DMS153 treated with DMSO at 0.1 percent for 48 hours (cell line): Measurements from ENCODE around the gene ETNK2.

Source experiments
- DNase-seq: peaks from one replicate; lab custom pipeline; 2025; ENCODE audit not compliant: unreplicated experiment; lab: John Stamatoyannopoulos, UW

The ETNK2 gene

GRCh38 chr1:204127597-204128242 lies 24.1 kb downstream of the ETNK2 start:
- DNase-seq = peak; percentile 83

DNA sequence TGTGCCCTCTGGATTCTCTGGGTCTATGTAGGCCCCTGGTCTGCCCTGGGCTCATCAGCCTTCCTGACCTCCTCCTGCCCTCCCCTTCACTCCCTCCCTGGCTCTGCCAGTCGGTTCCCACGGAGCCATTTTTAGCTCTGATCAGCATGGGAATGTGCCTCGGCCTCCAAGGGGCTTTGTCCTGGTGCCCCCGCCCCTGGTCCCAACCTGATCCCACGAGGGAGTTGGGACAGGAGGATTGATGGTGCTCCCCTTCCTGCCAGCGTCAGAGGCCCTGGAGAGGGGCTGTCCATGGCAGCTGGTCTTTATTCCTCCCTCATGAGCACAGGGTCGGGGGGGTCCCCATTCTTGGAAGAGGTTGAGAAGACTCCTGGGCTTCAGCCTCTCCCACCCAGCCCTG lies 24.9 kb downstream of the ETNK2 start:
- DNase-seq = no peak

DNA sequence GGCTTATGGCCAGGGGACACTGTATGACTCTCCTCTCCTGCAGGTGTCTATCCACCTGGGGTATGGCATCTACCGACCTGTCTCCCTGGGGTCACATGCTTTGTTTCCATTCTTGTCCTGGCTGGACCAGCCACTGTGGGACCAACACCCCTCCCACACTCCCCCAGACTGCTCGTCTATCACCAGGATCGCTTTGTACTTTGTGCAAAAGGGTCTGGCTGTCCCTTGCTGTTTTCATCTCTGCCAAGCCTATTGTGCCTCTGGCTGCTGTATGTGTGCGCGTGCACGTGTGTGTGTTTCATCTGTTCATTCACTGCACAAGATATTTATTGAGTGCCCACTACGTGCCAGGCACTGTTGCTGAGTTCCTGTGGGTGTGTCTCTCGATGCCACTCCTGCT lies 25.5 kb downstream of the ETNK2 start:
- DNase-seq = no peak

DNA sequence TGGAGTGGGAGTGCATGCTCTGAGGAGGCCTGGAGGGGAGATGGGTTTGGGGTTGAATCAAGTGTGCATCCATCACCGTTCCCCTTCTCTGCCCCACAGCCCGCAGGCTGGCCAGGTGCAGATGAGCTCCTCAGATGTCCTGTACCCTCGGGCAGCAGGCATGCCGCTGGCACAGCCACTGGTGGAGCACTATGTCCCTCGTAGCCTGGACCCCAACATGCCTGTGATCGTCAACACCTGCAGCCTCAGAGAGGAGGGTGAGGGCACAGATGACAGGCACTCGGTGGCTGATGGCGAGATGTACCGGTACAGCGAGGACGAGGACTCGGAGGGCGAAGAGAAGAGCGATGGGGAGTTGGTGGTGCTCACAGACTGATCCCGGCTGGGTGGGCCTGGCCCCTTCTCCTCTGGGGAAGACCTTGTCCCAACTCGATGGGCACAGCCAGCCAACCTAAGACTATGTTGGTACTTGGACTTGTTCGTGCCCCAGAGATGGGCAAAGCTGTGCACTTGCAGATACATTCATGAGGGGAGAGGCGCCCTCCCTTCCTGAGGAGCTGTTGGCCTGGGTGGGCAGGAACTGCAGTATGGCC lies 26.0 kb downstream of the ETNK2 start:
- no peak for DNase-seq

- DNase-seq = no peak
These were observed 27.2 kb downstream of the ETNK2 start for GRCh38 chr1:204124639-204125038.

GRCh38 chr1:204123376-204123775 lies 28.5 kb downstream of the ETNK2 start:
- no peak for DNase-seq

DNA sequence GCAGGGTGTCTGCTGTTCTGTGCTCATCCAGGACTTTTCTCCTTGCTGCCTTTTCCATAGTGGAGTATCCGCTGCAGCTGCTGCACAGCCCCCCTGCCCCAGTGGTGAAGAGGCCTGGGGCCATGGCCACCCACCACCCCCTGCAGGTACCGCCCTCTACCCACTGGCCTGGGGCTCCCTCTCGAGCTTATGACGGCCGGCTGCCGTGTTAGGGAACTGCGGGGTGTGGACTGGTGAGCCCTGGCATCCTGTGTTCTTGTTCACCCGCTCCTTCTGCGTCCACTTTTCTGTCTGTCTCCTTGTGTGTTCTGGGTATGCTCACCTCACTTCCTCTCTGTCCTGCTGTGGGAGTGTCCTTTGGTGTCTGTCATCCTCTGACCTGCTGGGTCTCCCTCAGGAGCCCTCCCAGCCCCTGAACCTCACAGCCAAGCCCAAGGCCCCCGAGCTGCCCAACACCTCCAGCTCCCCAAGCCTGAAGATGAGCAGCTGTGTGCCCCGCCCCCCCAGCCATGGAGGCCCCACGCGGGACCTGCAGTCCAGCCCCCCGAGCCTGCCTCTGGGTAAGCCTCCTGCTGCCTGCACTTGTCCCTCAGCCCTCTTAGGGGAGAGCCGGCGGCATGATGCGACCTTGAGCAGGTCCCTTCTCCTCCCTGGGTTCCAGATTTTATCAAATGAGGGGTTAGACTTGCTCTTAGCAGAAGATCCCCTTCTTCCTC lies 29.8 kb downstream of the ETNK2 start:
- DNase-seq = no peak

- DNase-seq = no peak
These were observed 35.3 kb downstream of the ETNK2 start for GRCh38 chr1:204116539-204116938.

GRCh38 chr1:204115116-204115515 lies 36.7 kb downstream of the ETNK2 start:
- DNase-seq = no peak

- DNase-seq = no peak
These were observed 37.2 kb downstream of the ETNK2 start for GRCh38 chr1:204114606-204115005.

DNA sequence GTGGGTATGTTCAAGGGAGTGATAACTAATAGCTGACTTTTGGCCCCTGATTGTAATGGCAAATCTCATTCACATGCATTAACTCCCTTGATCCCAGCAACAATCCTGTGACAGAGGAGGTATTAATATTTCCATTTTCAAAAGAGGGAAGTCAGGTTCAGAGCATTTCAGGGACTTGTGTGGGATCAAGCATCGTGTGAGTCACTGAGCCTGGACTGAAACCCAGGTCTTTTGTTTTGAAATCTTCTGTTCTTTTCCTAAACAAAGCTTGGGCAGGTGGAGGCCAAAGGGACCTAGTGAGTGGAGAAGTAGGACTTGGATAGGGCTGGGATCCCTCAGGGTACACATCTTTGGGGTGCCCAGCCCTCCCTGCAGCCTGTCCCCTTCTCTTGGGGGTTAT lies 37.9 kb downstream of the ETNK2 start:
- no peak for DNase-seq

DNA sequence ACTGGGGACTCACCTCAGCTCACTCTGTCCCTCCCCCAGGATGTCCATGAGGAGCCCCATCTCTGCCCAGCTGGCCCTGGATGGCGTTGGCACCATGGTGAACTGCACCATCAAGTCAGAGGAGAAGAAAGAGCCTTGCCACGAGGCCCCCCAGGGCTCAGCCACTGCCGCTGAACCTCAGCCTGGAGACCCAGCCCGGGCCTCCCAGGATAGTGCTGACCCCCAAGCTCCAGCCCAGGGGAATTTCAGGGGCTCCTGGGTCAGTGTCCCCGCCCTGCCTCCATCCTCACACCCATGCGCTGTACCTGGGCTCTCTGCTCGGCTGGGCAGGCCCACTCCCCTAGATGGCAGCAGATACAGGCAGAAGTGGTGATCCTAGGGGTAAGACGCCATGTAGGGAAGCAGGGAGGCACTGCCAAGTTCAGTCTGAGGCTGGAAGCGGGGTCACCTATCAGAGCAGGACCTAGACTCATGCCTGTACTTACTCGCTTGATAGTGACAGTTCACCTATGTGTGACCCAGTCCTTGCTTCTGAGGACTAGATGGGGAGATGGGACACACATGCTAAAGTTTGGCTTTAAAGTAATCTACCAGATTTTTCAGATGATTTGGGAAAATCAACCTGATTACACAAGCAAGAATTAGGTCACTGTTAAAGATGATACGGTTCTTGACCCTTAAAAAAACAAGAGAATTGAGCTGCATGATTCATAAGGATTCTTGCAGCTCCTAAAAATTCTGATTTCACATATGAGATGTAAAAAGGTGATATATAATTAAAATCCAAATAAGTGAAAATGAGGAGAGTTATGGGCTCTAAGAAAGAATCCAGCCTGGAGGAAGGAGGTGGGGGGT lies 38.7 kb downstream of the ETNK2 start:
- no peak for DNase-seq

DNA sequence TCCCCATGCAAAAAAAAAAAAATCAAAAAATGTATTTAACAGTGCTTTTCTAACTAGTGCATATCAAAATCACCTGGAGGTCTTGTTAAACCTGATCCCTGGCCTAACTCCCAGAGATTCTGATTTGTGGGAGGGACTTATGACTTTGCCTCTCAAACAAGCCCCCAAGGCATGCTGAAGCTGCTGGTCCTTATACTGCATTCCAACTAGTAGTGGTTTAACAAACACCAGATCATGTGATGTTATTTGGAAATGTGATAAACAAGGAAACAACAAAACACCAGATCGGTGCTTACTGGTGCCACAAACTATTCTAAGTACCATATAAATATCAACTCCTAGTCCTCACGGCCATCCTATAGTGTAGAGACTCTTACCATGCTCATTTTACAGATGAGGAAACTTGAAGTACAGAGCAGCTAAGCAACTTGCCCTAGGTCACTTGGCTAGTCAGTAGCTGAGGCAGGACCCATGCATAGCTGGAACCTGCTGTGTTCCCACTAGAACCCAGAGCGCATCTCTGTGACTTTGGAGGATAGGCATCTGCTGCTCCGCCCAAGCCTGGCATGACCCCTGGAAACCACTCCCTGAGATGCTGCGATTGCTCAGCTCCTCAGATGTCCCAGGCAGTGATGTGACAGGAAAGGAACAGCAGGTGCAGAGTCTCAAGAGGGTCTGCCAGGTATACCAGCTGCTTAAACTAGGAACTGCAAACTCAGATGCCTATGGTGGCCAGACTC lies 40.8 kb downstream of the ETNK2 start:
- DNase-seq = no peak

DNA sequence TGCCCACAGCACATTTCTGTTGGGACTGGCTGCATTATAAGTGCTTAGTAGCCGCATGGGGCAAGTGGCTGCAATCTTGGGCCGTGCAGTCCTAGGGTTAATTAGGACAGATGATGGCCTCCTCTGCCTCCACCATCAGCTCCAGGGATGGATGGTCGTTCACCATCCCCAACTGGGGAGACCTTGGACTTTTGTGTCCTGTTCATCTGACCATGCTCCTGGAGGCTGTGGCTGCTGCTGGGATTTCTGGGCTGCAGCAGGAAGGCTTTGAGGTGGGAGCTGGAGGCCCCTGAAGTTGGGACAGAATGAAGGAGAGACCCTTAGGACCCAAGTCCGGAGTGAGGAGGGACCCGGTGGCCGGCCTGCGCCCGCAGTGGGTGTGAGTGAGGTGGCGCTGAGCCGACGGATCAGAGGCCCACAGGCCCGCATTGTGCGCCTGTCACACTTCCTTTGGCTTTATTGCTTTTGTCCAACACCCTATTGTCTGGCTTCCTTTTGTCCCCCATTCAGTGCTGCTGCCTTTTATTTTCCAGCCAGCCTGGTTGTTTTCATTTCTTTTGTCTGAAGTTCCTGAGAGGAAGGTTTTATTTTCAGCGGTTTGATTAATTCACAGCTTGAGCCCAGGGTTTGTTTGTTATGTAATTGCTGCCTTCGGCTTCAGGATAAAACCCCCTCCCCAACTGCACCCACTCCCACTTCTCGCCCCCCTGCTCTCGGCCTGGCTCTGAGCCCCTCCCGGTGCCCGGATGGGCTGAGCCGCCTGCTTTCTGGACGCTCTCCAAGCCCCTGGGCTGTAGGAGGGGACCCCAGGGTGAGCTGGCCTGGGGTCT lies 43.3 kb downstream of the ETNK2 start:
- peak; percentile 95 for DNase-seq

DNA sequence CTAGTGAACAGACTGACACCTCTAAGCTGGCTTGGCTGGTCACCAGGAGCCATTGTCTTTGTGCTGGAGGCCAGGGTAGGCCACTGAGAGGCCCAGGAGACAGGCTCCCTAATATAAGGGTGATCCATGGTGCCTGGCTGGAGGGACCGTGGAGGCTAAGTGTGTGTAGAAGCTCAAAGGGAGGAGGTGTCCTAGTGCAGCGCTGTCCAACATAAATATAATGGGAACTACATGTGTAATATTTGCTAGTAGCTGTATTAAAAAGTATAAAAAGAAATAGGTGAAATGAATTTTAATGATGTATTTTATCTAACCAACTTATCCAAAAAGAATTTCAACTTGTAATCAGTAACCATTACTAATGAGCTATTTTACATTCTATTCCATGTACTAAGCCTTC lies 44.0 kb downstream of the ETNK2 start:
- no peak for DNase-seq

GRCh38 chr1:204106825-204107224 lies 45.0 kb downstream of the ETNK2 start:
- DNase-seq = no peak

DNA sequence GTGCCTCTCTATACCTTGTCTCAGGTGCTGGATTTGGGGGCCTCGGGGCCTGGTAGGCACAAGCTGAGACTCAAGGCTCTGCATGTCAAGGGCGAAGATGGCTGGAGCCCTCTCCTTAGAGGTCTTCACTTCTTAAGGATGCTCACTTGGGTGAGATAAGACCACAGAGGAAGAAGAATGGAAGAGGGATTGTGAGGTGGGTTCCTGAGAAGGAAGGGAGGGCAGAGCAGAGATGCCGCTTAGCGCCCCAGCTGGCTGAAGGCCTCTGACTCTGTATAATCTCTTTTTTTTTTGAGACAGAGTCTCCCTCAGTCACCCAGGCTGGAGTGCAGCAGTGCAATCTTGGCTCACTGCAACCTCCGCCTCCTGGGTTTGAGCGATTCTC lies 46.7 kb downstream of the ETNK2 start:
- no peak for DNase-seq

DNA sequence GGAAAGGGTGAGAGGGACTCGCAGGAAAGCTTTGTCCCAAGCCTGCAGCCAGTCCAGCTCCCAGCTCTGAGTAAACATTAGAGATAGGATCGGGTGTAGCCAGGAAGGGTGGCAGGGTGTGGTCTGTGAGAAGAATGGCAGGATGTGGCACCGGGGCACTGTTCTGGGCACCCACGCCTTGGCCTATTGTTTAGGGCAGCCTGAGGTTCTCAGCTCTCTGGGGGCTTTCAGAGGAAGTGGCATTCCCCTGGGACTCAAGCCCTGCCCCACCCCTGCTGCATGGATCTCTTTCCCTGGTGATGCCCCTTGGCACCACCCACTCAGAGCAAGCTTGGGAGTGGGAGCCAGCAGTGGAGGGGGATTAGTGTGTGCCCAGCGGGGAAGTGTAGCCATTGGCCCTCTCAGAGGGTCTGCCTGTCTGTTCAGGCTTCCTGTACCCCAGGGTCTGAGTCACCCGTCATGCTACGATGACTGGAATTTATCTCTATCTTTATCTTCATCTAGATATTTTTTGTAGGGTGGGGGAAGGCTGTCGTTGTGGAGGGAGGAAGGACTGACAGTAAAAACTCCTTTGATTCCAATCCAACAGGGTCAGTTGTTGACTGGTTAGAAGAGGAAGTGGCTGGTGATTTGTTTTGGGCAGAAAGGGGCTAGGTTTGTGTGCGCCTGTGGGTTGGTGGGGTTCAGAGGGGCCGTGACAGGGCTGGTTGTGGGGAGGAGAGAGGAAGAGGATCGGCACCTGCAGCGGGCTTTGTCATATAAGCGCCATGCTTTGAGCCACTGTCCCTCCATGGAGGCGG lies 47.3 kb downstream of the ETNK2 start:
- peak; percentile 94 for DNase-seq

GRCh38 chr1:204103431-204103741 lies 48.5 kb downstream of the ETNK2 start:
- no peak for DNase-seq
